Measurements from ENCODE around the gene OVCH2.

DNA sequence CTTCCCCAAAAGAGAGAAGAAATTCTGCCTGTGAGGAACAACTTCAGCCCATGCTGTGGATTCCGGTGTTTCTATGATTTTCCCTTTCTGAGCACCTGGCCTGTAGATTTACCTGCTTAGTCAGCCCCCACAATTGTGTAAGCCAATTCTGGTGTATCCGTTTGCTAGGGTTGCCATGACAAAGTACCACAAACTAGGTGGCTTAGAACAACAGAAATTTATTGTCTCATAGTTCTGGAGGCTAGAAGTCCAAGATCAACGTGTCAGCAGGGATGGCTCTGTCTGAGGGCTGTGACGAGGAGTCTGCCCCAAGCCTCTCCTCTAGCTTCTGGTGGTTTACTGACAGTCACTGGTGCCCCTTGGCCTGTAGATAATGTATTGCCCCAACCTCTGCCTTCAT is 17.0 kb downstream of the OVCH2 start:
- TF ChIP-seq NR2C2 (CRISPR knock-in tag; IDR thresholded peaks at IDR 0.05) = no peak
- TF ChIP-seq, protein P1, sequence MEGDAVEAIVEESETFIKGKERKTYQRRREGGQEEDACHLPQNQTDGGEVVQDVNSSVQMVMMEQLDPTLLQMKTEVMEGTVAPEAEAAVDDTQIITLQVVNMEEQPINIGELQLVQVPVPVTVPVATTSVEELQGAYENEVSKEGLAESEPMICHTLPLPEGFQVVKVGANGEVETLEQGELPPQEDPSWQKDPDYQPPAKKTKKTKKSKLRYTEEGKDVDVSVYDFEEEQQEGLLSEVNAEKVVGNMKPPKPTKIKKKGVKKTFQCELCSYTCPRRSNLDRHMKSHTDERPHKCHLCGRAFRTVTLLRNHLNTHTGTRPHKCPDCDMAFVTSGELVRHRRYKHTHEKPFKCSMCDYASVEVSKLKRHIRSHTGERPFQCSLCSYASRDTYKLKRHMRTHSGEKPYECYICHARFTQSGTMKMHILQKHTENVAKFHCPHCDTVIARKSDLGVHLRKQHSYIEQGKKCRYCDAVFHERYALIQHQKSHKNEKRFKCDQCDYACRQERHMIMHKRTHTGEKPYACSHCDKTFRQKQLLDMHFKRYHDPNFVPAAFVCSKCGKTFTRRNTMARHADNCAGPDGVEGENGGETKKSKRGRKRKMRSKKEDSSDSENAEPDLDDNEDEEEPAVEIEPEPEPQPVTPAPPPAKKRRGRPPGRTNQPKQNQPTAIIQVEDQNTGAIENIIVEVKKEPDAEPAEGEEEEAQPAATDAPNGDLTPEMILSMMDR (IDR thresholded peaks at IDR 0.05) = no peak
- no peak for TF ChIP-seq TEAD1 (CRISPR knock-in tag; IDR thresholded peaks at IDR 0.05)
- TF ChIP-seq, protein P2, sequence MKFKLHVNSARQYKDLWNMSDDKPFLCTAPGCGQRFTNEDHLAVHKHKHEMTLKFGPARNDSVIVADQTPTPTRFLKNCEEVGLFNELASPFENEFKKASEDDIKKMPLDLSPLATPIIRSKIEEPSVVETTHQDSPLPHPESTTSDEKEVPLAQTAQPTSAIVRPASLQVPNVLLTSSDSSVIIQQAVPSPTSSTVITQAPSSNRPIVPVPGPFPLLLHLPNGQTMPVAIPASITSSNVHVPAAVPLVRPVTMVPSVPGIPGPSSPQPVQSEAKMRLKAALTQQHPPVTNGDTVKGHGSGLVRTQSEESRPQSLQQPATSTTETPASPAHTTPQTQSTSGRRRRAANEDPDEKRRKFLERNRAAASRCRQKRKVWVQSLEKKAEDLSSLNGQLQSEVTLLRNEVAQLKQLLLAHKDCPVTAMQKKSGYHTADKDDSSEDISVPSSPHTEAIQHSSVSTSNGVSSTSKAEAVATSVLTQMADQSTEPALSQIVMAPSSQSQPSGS (CRISPR knock-in tag; IDR thresholded peaks at IDR 0.05; ENCODE audit: borderline replicate concordance, low read depth) = no peak
- TF ChIP-seq SP1 (CRISPR knock-in tag; conservative IDR thresholded peaks at IDR 0.05) = no peak
- TF ChIP-seq, protein P3, sequence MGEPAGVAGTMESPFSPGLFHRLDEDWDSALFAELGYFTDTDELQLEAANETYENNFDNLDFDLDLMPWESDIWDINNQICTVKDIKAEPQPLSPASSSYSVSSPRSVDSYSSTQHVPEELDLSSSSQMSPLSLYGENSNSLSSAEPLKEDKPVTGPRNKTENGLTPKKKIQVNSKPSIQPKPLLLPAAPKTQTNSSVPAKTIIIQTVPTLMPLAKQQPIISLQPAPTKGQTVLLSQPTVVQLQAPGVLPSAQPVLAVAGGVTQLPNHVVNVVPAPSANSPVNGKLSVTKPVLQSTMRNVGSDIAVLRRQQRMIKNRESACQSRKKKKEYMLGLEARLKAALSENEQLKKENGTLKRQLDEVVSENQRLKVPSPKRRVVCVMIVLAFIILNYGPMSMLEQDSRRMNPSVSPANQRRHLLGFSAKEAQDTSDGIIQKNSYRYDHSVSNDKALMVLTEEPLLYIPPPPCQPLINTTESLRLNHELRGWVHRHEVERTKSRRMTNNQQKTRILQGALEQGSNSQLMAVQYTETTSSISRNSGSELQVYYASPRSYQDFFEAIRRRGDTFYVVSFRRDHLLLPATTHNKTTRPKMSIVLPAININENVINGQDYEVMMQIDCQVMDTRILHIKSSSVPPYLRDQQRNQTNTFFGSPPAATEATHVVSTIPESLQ (CRISPR knock-in tag; IDR thresholded peaks at IDR 0.05) = no peak
- TF ChIP-seq FOXJ3 (CRISPR knock-in tag; IDR thresholded peaks at IDR 0.05; ENCODE audit: borderline replicate concordance) = no peak
- TF ChIP-seq NR1H2 (CRISPR knock-in tag; IDR thresholded peaks at IDR 0.05) = no peak
- no peak for TF ChIP-seq MYBL2 (CRISPR knock-in tag; IDR thresholded peaks at IDR 0.05)
- TF ChIP-seq, protein P4, sequence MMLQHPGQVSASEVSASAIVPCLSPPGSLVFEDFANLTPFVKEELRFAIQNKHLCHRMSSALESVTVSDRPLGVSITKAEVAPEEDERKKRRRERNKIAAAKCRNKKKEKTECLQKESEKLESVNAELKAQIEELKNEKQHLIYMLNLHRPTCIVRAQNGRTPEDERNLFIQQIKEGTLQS (CRISPR knock-in tag; conservative IDR thresholded peaks at IDR 0.05) = no peak
- TF ChIP-seq ZBTB21 (CRISPR knock-in tag; IDR thresholded peaks at IDR 0.05; ENCODE audit: borderline replicate concordance) = no peak
- TF ChIP-seq, protein P5, sequence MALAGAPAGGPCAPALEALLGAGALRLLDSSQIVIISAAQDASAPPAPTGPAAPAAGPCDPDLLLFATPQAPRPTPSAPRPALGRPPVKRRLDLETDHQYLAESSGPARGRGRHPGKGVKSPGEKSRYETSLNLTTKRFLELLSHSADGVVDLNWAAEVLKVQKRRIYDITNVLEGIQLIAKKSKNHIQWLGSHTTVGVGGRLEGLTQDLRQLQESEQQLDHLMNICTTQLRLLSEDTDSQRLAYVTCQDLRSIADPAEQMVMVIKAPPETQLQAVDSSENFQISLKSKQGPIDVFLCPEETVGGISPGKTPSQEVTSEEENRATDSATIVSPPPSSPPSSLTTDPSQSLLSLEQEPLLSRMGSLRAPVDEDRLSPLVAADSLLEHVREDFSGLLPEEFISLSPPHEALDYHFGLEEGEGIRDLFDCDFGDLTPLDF (CRISPR knock-in tag; IDR thresholded peaks at IDR 0.05) = no peak
